Stimulated activated CD4-positive, alpha-beta T cell treated with anti-CD3 and anti-CD28 coated beads, TNF-alpha, amount 100 ng/mL, for 1 hour (primary cell): ENCODE results near the gene PACRG.

Source experiments
- DNase-seq, 3 donors: peaks; one replicate each; pipeline ENCODE4 v3.0.0-alpha.2; 2020; ENCODE audit warnings: low read depth in 3 of 3, low spot score in 1 of 3

PACRG gene

GRCh38 chr6:163066200-163066599 lies 338.4 kb downstream of the PACRG start:
- DNase-seq: no peak

DNA sequence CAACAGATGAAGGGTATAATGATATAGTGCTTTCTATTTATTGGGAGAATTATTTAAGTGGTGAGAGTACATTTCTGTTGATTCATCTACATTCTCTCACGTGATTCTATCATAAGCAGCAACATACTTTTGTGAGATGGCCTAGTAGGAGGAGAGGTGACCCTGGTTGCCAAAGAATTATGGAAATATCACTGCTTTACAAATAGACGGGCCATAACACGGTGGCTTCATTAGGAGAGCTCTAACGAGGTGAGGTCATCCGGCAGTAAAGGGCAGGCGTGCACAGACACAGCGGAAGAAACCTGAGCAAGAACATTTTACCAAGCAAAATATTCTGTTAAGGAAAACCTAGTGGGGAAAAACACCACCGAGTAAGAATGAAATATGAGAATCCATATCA lies 349.4 kb downstream of the PACRG start:
- no peak for DNase-seq

GRCh38 chr6:163078712-163079111 lies 350.9 kb downstream of the PACRG start:
- no peak for DNase-seq

GRCh38 chr6:163080228-163080627 lies 352.5 kb downstream of the PACRG start:
- DNase-seq: no peak

DNA sequence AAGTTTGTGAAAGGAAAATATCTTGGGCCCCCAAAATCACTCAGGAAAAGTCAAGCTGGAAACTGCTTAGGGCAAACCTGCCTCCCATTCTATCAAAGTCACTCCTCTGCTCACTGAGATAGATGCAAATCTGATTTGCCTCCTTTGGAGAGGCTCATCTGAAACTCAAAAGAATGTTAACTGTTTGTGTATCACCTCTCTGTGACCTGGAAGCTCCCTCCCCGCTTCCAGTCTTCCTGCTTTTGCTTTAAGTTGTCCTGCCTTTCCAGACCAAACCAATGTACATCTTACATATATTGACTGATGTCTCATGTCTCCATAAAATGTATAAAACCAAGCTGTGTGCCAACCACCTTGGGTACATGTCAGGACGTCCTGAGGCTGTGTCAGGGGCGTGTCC lies 355.4 kb downstream of the PACRG start:
- DNase-seq: no peak

GRCh38 chr6:163085426-163085825 lies 357.7 kb downstream of the PACRG start:
- DNase-seq: no peak

GRCh38 chr6:163085861-163086623 lies 358.3 kb downstream of the PACRG start:
- DNase-seq: no peak

GRCh38 chr6:163086624-163086920 lies 358.8 kb downstream of the PACRG start:
- DNase-seq: no peak

DNA sequence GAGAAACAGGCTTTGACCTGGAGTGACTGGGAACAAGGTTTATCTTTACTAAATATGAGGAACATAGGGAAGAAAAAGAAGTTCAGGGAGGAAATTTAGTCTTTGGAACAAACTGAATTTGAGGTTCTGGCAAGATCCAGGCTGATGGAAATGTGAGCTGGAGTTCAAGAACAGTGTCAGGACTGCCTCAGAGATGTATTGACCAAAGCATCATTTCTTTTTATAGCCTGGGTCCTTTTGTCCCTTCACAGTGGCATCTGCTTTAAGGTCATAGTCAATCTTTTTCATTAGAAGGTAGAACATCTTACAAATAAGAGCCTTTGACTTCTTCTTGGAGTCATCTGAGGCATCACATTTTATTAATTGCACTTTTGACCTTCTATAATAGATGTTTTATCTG lies 360.2 kb downstream of the PACRG start:
- DNase-seq: no peak

DNA sequence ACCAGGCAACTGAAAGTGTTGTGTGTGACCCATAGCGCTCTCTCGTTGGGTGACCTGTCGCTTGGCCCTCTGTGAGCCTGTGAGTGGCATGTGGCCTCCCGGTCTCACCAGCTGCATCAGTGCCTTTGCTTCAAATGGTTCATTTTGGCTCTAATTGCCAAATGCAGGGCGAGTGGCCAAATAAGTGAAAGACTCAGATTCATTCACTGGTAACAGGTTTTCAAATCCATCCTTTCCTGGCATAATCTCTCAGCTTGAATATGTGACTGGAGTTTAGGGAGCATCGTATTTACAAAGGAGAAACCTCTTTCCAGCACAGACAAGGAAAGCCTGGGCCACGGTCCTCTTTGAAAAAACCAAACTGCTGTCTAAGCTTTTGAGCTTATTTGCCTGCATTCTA lies 365.1 kb downstream of the PACRG start:
- DNase-seq: no peak

DNA sequence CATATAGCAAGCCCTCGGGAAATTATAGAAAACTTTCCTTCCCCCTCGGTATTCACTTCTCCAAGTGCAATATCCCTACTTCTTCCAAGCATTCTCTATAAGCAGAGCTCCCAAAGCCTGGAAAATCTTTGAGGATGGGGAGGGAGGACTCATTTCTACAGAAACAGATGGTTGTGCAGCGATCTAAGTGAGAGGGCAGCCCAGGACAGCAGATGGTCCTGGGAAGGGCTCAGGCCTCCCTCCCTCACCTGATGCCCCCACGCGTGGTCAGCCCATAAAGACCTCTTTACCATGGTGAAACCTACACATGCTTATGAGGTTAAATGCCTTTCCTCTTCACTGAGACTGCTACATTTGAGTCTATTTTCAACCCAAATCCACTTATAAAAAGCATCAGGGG lies 367.1 kb downstream of the PACRG start:
- DNase-seq: no peak

DNA sequence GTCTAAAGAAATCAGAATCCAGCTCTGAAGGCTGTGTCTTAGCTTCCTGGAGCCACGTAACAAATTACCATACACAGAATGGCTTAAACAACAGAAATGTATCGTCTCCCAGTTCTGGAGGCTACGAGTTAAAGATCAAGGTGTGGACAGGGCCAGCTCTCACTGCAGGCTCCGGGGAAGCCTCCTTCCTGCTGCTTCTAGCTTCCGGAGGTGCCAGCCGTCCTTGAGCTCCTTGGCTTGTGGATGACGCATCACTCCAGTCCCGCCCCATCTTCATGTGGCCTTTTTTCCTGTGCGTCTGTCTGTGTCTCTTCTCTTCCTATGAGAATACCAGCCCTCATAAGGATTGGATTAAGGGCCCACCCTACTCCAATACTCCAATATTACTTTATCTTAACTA lies 367.6 kb downstream of the PACRG start:
- DNase-seq: no peak

DNA sequence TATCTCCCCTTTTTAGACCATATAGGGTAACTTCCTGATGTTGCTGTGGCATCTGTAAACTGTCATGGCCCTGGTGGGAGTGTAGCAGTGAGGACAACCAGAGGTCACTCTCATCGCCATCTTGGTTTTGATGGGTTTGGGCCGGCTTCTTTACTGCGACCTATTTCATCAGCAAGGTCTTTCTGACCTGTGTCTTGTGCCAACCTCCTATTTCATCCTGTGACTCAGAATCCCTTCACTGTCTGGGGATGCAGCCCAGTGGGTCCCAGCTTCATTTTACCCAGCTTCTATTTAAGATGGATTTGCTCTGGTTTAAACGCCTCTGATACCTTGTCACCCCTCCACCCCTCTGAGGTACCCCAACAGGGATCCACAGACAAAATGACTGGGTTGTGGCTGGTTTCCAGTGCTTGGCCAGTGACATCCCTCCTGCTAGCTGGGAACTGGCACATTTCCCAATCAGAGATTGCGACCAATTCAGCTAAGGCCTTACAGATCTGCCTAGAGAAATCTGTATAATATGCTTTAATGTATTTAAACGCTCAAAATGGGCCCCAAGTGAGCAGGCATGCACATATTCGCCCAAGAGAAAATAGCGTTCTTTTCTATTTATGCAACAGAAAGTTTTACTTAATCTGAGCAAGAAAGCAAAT lies 371.2 kb downstream of the PACRG start:
- DNase-seq: no peak

- DNase-seq: no peak
Measured at GRCh38 chr6:163099621-163100171, 371.9 kb downstream of the PACRG start.

GRCh38 chr6:163100259-163100658 lies 372.5 kb downstream of the PACRG start:
- DNase-seq: no peak

GRCh38 chr6:163113358-163113962 lies 385.7 kb downstream of the PACRG start:
- no peak for DNase-seq

DNA sequence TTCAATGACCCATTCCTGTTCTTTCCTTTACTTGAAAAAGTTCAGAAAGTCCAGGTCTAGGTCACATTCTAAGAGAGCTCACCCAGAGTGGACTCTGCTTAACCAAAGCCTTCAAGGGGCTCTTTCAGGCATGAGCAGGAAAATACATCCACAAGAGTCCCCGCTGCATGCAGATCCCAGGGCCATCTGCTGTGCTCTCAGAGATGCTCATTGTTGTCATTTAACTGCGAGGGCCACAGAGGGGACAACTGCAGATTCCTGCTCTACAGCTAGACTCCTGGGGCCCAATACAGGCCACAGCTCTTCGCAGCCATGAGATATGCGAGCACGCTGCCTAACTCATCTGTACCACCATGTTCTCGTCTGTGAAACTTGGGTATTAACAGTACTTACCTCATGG lies 391.2 kb downstream of the PACRG start:
- DNase-seq: no peak

GRCh38 chr6:163120223-163120622 lies 392.4 kb downstream of the PACRG start:
- no peak for DNase-seq

- DNase-seq: no peak
Measured at GRCh38 chr6:163121270-163121669, 393.5 kb downstream of the PACRG start.

DNA sequence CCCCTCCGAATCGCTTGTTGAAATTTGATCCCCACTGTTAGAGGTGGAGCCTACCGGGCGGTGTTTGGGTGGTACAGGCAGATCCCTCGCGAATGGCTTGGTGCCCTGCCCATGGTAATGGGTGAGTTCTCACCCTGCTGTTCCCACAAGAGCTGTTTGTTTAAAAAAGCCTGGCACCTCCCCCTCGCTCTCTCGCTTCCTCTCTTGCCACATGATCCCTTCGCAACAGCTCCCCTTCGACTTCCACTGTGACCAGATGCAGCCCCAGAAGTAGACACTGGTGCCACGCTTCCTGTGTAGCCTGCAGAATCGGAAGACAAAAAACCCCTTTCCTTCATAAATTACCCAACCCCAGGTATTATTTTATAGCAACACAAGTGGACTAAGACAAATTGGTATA lies 394.6 kb downstream of the PACRG start:
- no peak for DNase-seq

DNA sequence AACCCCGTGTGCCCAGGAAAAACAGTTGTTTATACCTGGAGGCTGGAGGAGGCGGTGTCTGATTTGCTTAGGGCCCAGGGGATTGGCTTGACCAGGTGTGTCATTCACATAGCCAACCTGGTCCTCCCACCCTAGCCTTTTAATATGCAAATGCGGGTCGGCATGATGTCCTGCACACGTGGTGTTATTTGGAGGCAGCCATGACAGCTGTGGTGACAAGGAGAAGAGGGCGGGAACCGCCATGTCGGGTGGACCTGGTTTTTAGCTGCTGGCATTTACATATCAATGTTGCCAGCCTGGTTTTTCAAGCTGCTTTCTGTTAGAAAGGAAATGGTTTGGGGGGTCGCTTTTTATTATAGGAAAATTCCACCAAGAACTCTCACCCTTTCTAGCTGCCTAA lies 395.3 kb downstream of the PACRG start:
- no peak for DNase-seq

- DNase-seq: no peak
Measured at GRCh38 chr6:163126741-163127140, 399.0 kb downstream of the PACRG start.
